Measurements from ENCODE around the gene EXTL1.

GRCh38 chr1:26049531-26050247 is 28.1 kb downstream of the EXTL1 start:
- no peak for TF ChIP-seq CTCF (IDR thresholded peaks at IDR 0.05; ENCODE audit: insufficient read depth, low read length, poor library complexity, severe bottlenecking)
- no peak for TF ChIP-seq EZH2phosphoT487 (conservative IDR thresholded peaks at IDR 0.05; ENCODE audit: low read length)

Measured in SU-DHL-6 (cell line).